HepG2 (cell line): ENCODE results near the gene OSBPL2. TPM values are rescaled to one million over a fixed set of nuclear protein-coding genes. Genes with fewer than 3 reads are reported as not detected.

Source experiments
- CTCF ChIP-seq: sonication (generic); formaldehyde crosslinking; IDR thresholded peaks from 2 replicates; pipeline ENCODE4 v1.5.0; 2020; ENCODE audit warnings: mild to moderate bottlenecking, missing genetic modification reagents, moderate library complexity
- HES4 ChIP-seq: sonication (generic); formaldehyde crosslinking; IDR thresholded peaks from 2 replicates; pipeline ENCODE4 v1.9.0; 2021; ENCODE audit warnings: mild to moderate bottlenecking, missing genetic modification reagents, borderline replicate concordance
- HOMEZ ChIP-seq: IDR thresholded peaks from 2 replicates; pipeline ENCODE4 v1.6.1; 2016; ENCODE audit warnings: low read depth
- MTA1 ChIP-seq: sonication (generic); formaldehyde crosslinking; IDR thresholded peaks from 2 replicates; pipeline ENCODE4 v1.4.0; 2020; ENCODE audit warnings: missing genetic modification reagents, mild to moderate bottlenecking, borderline replicate concordance
- MTF2 ChIP-seq: sonication (generic); formaldehyde crosslinking; IDR thresholded peaks from 2 replicates; pipeline ENCODE4 v1.5.0; 2020; ENCODE audit warnings: missing genetic modification reagents, borderline replicate concordance
- TBX2 ChIP-seq: sonication (generic); formaldehyde crosslinking; IDR thresholded peaks from 2 replicates; pipeline ENCODE4 v1.5.0; 2020; ENCODE audit warnings: missing genetic modification reagents, mild to moderate bottlenecking, borderline replicate concordance
- TCF7L2 ChIP-seq: IDR thresholded peaks from 2 replicates; pipeline ENCODE4 v1.6.1; 2011; ENCODE audit warnings: mild to moderate bottlenecking, low read depth, low read length, moderate library complexity
- TGIF2 ChIP-seq: IDR thresholded peaks from 2 replicates; pipeline ENCODE4 v1.6.1; 2016; ENCODE audit warnings: control low read depth, missing compliant biosample characterization
- THRA ChIP-seq: sonication (generic); formaldehyde crosslinking; IDR thresholded peaks from 2 replicates; pipeline ENCODE4 v1.4.0; 2020; ENCODE audit warnings: missing genetic modification reagents, borderline replicate concordance
- ZIK1 ChIP-seq: sonication (generic); formaldehyde crosslinking; IDR thresholded peaks from 2 replicates; pipeline ENCODE4 v1.5.0; 2020; ENCODE audit warnings: mild to moderate bottlenecking, low read depth, missing genetic modification reagents, borderline replicate concordance
- ZNF280B ChIP-seq: sonication (generic); formaldehyde crosslinking; IDR thresholded peaks from 2 replicates; pipeline ENCODE4 v1.5.0; 2020; ENCODE audit warnings: missing genetic modification reagents, mild to moderate bottlenecking, borderline replicate concordance
- ZNF343 ChIP-seq: sonication (generic); formaldehyde crosslinking; IDR thresholded peaks from 2 replicates; pipeline ENCODE4 v1.4.0; 2020; ENCODE audit warnings: mild to moderate bottlenecking, missing genetic modification reagents
- ZNF512B ChIP-seq: sonication (generic); formaldehyde crosslinking; IDR thresholded peaks from 2 replicates; pipeline ENCODE4 v1.5.1; 2020; ENCODE audit warnings: missing genetic modification reagents, mild to moderate bottlenecking, borderline replicate concordance
- ZNF546 ChIP-seq: sonication (generic); formaldehyde crosslinking; conservative IDR thresholded peaks from 2 replicates; pipeline ENCODE4 v1.8.1; 2023; ENCODE audit warnings: mild to moderate bottlenecking, missing genetic modification reagents
- ZNF746 ChIP-seq: sonication (generic); formaldehyde crosslinking; IDR thresholded peaks from 2 replicates; pipeline ENCODE4 v1.8.0; 2022; ENCODE audit warnings: mild to moderate bottlenecking, missing genetic modification reagents
- ZNF839 ChIP-seq: sonication (generic); formaldehyde crosslinking; IDR thresholded peaks from 2 replicates; pipeline ENCODE4 v1.4.0; 2020; ENCODE audit warnings: missing genetic modification reagents, mild to moderate bottlenecking, borderline replicate concordance
- polyA plus RNA-seq, 8 experiments: library from polyadenylated mRNA; depleted of rRNA in 3 of 8; stranded (reverse) in 7 of 8; unstranded in 1 of 8; fragments of >200 nt; fragmentation: Illumina TruSeq in 4 of 8; extraction: Trizol in 4 of 8; gene quantifications; 2 replicates each; pipeline versions ENCODE4 v1.2.1 to v1.2.3, GENCODE V29; 2011 to 2016; ENCODE audit warnings: low read depth in 4 of 8, missing spikeins in 1 of 8, mixed read lengths in 1 of 8; ENCODE audit not compliant: insufficient read depth in 1 of 8
- total RNA-seq, 5 experiments: library from RNA; depleted of rRNA; stranded (reverse); fragments of >200 nt; fragmentation: Illumina TruSeq; extraction: Trizol; gene quantifications; 2 replicates each; pipeline ENCODE4 v1.2.3, GENCODE V29; 2016; ENCODE audit warnings: low read depth in 1 of 5
- TF ChIP-seq, protein P1 (sequence below): sonication (generic); formaldehyde crosslinking; IDR thresholded peaks from 2 replicates; pipeline ENCODE4 v1.4.0; 2020; ENCODE audit warnings: mild to moderate bottlenecking, missing genetic modification reagents

The OSBPL2 gene
- total and polyA plus RNA-seq, 2 of the 13 experiments (the other 11 are each of a cell fraction or from before 2014, with no cell fraction given): 18.5 to 37.4 TPM

DNA sequence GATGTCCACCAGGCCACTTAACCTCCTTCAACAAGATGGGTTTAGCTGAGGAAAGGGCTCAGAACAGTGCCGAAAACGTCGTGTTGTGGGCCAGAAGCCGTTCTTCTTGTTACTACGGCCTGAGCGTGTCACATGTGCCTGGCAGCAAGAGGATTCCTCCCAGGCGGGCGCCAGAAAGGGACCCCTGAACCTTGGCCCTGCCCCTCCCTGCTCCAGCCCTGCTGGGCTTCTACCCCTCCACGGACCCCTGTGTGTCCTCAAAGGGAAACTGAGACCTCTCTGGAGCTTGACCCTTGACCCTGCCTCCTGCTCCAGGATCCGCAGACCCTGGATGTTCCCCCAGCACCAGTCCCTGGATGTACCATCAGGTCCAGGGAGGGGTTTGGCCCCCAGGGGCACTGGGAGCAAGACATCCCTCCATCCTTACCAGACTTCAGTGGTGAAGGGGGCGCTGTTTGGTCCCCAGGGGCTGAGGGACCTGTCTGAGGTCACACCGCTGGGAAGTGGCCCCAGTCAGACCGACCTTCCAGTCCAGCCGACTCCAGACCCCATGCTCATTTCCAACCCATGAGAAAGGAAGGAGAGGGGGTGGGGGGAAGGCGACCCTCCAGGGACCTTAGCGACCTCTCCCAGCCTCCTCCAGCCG is 28.3 kb upstream of the OSBPL2 start (continued):
- TF ChIP-seq HES4 (CRISPR knock-in tag) (peak; percentile 7; the same call in 1 of the 2 replicates), HOMEZ (CRISPR knock-in tag) (no peak), THRA (no peak), TBX2 (no peak), TGIF2 (CRISPR knock-in tag) (no peak), TCF7L2 (no peak), ZNF746 (CRISPR knock-in tag) (0 out of 2 replicates have a peak, but pooled peaks have one; percentile 3), MTF2 (peak; percentile 68; the same call in 1 of the 2 replicates), MTA1 (0 out of 2 replicates have a peak, but pooled peaks have one; percentile 8), CTCF (CRISPR knock-in tag) (peak; percentile 30), ZNF839 (no peak), ZNF280B (CRISPR knock-in tag) (no peak), ZNF546 (no peak), ZNF512B (no peak), ZIK1 (CRISPR knock-in tag) (no peak), ZNF343 (CRISPR knock-in tag) (no peak)
- TF ChIP-seq, protein P1, sequence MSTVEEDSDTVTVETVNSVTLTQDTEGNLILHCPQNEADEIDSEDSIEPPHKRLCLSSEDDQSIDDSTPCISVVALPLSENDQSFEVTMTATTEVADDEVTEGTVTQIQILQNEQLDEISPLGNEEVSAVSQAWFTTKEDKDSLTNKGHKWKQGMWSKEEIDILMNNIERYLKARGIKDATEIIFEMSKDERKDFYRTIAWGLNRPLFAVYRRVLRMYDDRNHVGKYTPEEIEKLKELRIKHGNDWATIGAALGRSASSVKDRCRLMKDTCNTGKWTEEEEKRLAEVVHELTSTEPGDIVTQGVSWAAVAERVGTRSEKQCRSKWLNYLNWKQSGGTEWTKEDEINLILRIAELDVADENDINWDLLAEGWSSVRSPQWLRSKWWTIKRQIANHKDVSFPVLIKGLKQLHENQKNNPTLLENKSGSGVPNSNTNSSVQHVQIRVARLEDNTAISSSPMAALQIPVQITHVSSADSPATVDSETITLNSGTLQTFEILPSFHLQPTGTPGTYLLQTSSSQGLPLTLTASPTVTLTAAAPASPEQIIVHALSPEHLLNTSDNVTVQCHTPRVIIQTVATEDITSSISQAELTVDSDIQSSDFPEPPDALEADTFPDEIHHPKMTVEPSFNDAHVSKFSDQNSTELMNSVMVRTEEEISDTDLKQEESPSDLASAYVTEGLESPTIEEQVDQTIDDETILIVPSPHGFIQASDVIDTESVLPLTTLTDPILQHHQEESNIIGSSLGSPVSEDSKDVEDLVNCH (CRISPR knock-in tag): no peak
